Measurements from ENCODE around the gene ODAD4. TPM values are rescaled to one million over a fixed set of nuclear protein-coding genes. Genes with fewer than 3 reads are reported as not detected.

The ODAD4 gene
- total RNA-seq, 2 experiments from 2014 or later, result 1.1 to 1.3 TPM

GRCh38 chr17:42001729-42002128 lies 71.3 kb downstream of the ODAD4 start:
- H3K9me3 ChIP-seq (ENCODE audit: low read length), result no peaks in the 10 kb centered on the region
- intact Hi-C loops (cut with micrococcal nuclease; ENCODE audit: unreplicated experiment), result no loop called here
- TF ChIP-seq, protein P1, sequence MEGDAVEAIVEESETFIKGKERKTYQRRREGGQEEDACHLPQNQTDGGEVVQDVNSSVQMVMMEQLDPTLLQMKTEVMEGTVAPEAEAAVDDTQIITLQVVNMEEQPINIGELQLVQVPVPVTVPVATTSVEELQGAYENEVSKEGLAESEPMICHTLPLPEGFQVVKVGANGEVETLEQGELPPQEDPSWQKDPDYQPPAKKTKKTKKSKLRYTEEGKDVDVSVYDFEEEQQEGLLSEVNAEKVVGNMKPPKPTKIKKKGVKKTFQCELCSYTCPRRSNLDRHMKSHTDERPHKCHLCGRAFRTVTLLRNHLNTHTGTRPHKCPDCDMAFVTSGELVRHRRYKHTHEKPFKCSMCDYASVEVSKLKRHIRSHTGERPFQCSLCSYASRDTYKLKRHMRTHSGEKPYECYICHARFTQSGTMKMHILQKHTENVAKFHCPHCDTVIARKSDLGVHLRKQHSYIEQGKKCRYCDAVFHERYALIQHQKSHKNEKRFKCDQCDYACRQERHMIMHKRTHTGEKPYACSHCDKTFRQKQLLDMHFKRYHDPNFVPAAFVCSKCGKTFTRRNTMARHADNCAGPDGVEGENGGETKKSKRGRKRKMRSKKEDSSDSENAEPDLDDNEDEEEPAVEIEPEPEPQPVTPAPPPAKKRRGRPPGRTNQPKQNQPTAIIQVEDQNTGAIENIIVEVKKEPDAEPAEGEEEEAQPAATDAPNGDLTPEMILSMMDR (conservative IDR thresholded peaks at IDR 0.05; ENCODE audit: low read length), result no peak
- no peak for TF ChIP-seq EZH2phosphoT487 (IDR thresholded peaks at IDR 0.05; ENCODE audit: borderline replicate concordance, low read depth, low read length)
- H3K4me3 ChIP-seq (ENCODE audit: low read depth, low read length, poor library complexity, severe bottlenecking), result no peak overlapping the region
- no peak overlapping the region for H3K27ac ChIP-seq (ENCODE audit: low read depth, low read length, poor library complexity, severe bottlenecking)
- peaks cover 64% of the 10 kb centered on the region for H3K79me2 ChIP-seq (ENCODE audit: insufficient read depth, low read depth, low read length)
- no TSS peak for BruUV-seq (replicated peaks)
- H3K9me2 ChIP-seq (ENCODE audit: insufficient read depth, low read length), result no peaks in the 10 kb centered on the region
- H3K4me1 ChIP-seq (ENCODE audit: insufficient read depth, low read length, poor library complexity, severe bottlenecking), result peaks cover 21% of the 10 kb centered on the region
- H2AFZ ChIP-seq (ENCODE audit: low read length), result no peak overlapping the region
- no peak for DNase-seq (ENCODE audit: low spot score)
- H4K20me1 ChIP-seq (ENCODE audit: insufficient read depth, low read length), result no peaks in the 10 kb centered on the region; the same call in 1 of the 2 replicates
- no peak overlapping the region for H3K4me2 ChIP-seq (ENCODE audit: low read length)
- peaks cover 79% of the 10 kb centered on the region for H3K36me3 ChIP-seq (ENCODE audit: insufficient read depth, low read length)
- ChIA-PET POLR2A (no interaction called here), CTCF (ENCODE audit: unreplicated experiment) (no interaction called here)

- BruUV-seq (replicated peaks), result TSS peak; percentile 20
- Histone ChIP-seq H3K4me2 (ENCODE audit: low read length) (no peak overlapping the region), H3K79me2 (ENCODE audit: insufficient read depth, low read depth, low read length) (peaks cover 69% of the 10 kb centered on the region), H3K9me3 (ENCODE audit: low read length) (no peaks in the 10 kb centered on the region), H3K9me2 (ENCODE audit: insufficient read depth, low read length) (no peaks in the 10 kb centered on the region), H3K27ac (ENCODE audit: low read depth, low read length, poor library complexity, severe bottlenecking) (no peak overlapping the region), H3K4me3 (ENCODE audit: low read depth, low read length, poor library complexity, severe bottlenecking) (no peak overlapping the region), H2AFZ (ENCODE audit: low read length) (no peak overlapping the region), H3K36me3 (ENCODE audit: insufficient read depth, low read length) (peaks cover 79% of the 10 kb centered on the region), H3K4me1 (ENCODE audit: insufficient read depth, low read length, poor library complexity, severe bottlenecking) (peaks cover 16% of the 10 kb centered on the region), H4K20me1 (ENCODE audit: insufficient read depth, low read length) (no peaks in the 10 kb centered on the region; the same call in 1 of the 2 replicates)
- intact Hi-C loops (cut with micrococcal nuclease; ENCODE audit: unreplicated experiment), result no loop called here
- ChIA-PET CTCF (ENCODE audit: unreplicated experiment) (no interaction called here), POLR2A (interaction anchor here (1.2 kb wide), 1 partner anchor 16 kb away, joined by 7 read pairs; the partner anchor contains the start of gene DNAJC7)
- TF ChIP-seq, protein P1 (conservative IDR thresholded peaks at IDR 0.05; ENCODE audit: low read length), result no peak
- TF ChIP-seq EZH2phosphoT487 (IDR thresholded peaks at IDR 0.05; ENCODE audit: borderline replicate concordance, low read depth, low read length), result no peak
- no peak for DNase-seq (ENCODE audit: low spot score)
Measured at GRCh38 chr17:42002175-42002791, 71.9 kb downstream of the ODAD4 start.

- Histone ChIP-seq H3K4me1 (ENCODE audit: insufficient read depth, low read length, poor library complexity, severe bottlenecking) (peaks cover 10% of the 10 kb centered on the region), H3K79me2 (ENCODE audit: insufficient read depth, low read depth, low read length) (peaks cover 75% of the 10 kb centered on the region), H3K36me3 (ENCODE audit: insufficient read depth, low read length) (peaks cover 76% of the 10 kb centered on the region), H3K9me3 (ENCODE audit: low read length) (no peaks in the 10 kb centered on the region), H2AFZ (ENCODE audit: low read length) (no peak overlapping the region), H4K20me1 (ENCODE audit: insufficient read depth, low read length) (no peaks in the 10 kb centered on the region; the same call in 1 of the 2 replicates), H3K4me3 (ENCODE audit: low read depth, low read length, poor library complexity, severe bottlenecking) (no peak overlapping the region), H3K4me2 (ENCODE audit: low read length) (no peak overlapping the region), H3K9me2 (ENCODE audit: insufficient read depth, low read length) (no peaks in the 10 kb centered on the region), H3K27ac (ENCODE audit: low read depth, low read length, poor library complexity, severe bottlenecking) (no peak overlapping the region)
- intact Hi-C loops (cut with micrococcal nuclease; ENCODE audit: unreplicated experiment), result no loop called here
- CTCF ChIA-PET (ENCODE audit: unreplicated experiment), result no interaction called here
- no TSS peak for BruUV-seq (replicated peaks)
- TF ChIP-seq, protein P1 (conservative IDR thresholded peaks at IDR 0.05; ENCODE audit: low read length), result no peak
- TF ChIP-seq EZH2phosphoT487 (IDR thresholded peaks at IDR 0.05; ENCODE audit: borderline replicate concordance, low read depth, low read length), result no peak
- no peak for DNase-seq (ENCODE audit: low spot score)
- POLR2A ChIA-PET, result interaction anchor here (0.7 to 1.2 kb wide), 3 partner anchors 15 to 63 kb away, joined by 3 to 7 read pairs (median 3); partner anchors contain the start of gene DNAJC7
Measured at GRCh38 chr17:42002792-42003301, 72.4 kb downstream of the ODAD4 start.
